Hepatocyte (in vitro differentiated cells): ENCODE results near the gene KDM4D. TPM values are rescaled to one million over a fixed set of nuclear protein-coding genes. Genes with fewer than 3 reads are reported as not detected.

Source experiments
- DNase-seq: peaks from one replicate; pipeline ENCODE4 v3.0.0-alpha.2; 2016; ENCODE audit warnings: low spot score
- H2AFZ ChIP-seq: fragments of 200-600 bp; sonication (generic); 2 replicates; pipeline ENCODE4 v1.6.0; 2016; ENCODE audit warnings: antibody characterized with exemption, mild to moderate bottlenecking
- H3K27ac ChIP-seq: fragments of 200-600 bp; sonication (generic); 2 replicates; pipeline ENCODE4 v1.5.1; 2016; ENCODE audit warnings: mild to moderate bottlenecking
- H3K27me3 ChIP-seq: fragments of 200-600 bp; sonication (generic); 2 replicates; pipeline ENCODE4 v1.6.1; 2016
- H3K36me3 ChIP-seq: fragments of 200-600 bp; sonication (generic); replicated peaks from 2 replicates; pipeline ENCODE4 v1.5.1; 2016; ENCODE audit warnings: low read depth; ENCODE audit not compliant: insufficient read depth
- H3K4me1 ChIP-seq: fragments of 200-600 bp; sonication (generic); 2 replicates; pipeline ENCODE4 v1.5.1; 2016; ENCODE audit warnings: mild to moderate bottlenecking, moderate library complexity; ENCODE audit not compliant: insufficient read depth
- H3K4me2 ChIP-seq: fragments of 200-600 bp; sonication (generic); 2 replicates; pipeline ENCODE4 v1.6.0; 2016
- H3K4me3 ChIP-seq: fragments of 200-600 bp; sonication (generic); 2 replicates; pipeline ENCODE4 v1.5.1; 2016; ENCODE audit warnings: mild to moderate bottlenecking
- H3K79me2 ChIP-seq: fragments of 200-600 bp; sonication (generic); 2 replicates; pipeline ENCODE4 v1.6.0; 2017; ENCODE audit warnings: mild to moderate bottlenecking
- H3K9me2 ChIP-seq: fragments of 200-600 bp; sonication (generic); replicated peaks from 2 replicates; pipeline ENCODE4 v1.6.0; 2017; ENCODE audit warnings: mild to moderate bottlenecking; ENCODE audit not compliant: insufficient read depth
- H3K9me3 ChIP-seq: fragments of 200-600 bp; sonication (generic); 2 replicates; pipeline ENCODE4 v1.5.1; 2016; ENCODE audit warnings: low read depth, mild to moderate bottlenecking
- H4K20me1 ChIP-seq: fragments of 200-600 bp; sonication (generic); 2 replicates; pipeline ENCODE4 v1.6.0; 2016; ENCODE audit warnings: mild to moderate bottlenecking; ENCODE audit not compliant: insufficient read depth, poor library complexity, severe bottlenecking
- EZH2 ChIP-seq: fragments of 200-600 bp; sonication (generic); IDR thresholded peaks from 2 replicates; pipeline ENCODE4 v1.6.1; 2016; ENCODE audit warnings: antibody characterized with exemption, mild to moderate bottlenecking, borderline replicate concordance
- EZH2phosphoT487 ChIP-seq: fragments of 200-600 bp; sonication (generic); IDR thresholded peaks from one replicate; pipeline ENCODE4 v1.6.1; 2018; ENCODE audit warnings: antibody characterized with exemption, mild to moderate bottlenecking, low read depth, moderate library complexity; ENCODE audit not compliant: unreplicated experiment, severe bottlenecking
- WGBS: methylation state at CpG from one replicate; pipeline ENCODE4 v1.1.6; 2016; ENCODE audit warnings: low lambda C conversion rate; ENCODE audit errors: missing lambda C conversion rate; 5-methylcytosine and 5-hydroxymethylcytosine counted together
- polyA plus RNA-seq: library from polyadenylated mRNA; unstranded; fragments of >200 nt; fragmentation: Nextera tagmentation; extraction: Ambion mirVana; gene quantifications from 2 replicates; pipeline ENCODE4 v1.2.1, GENCODE V29; 2016
- total RNA-seq: library from RNA; depleted of rRNA; stranded (reverse); fragments of >200 nt; gene quantifications from 2 replicates; pipeline ENCODE4 v1.2.3, GENCODE V29; 2014
- TF ChIP-seq, protein P1 (sequence below): fragments of 200-600 bp; sonication (generic); IDR thresholded peaks from 2 replicates; pipeline ENCODE4 v1.5.1; 2016; ENCODE audit warnings: antibody characterized with exemption, mild to moderate bottlenecking; ENCODE audit not compliant: poor library complexity

KDM4D gene
- total and polyA plus RNA-seq, 2 experiments from 2014 or later, result 0.46 to 0.80 TPM

DNA sequence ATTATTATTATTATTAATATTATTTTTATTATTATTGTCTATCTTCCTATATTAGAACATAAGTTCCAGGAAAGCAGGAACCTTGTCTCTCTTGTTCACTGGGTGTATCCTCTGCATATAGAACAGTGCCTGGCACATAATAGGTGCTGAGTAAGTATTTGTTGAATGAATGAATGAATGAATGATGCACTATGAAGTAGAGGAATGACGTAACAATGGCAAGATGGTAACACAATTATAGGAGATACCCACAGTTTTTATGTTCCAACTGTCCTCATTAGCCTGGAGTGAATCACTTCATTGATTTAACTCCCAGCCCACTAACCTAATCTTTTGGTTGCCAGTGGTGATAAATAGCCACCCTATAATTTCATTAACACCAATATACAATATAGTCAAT, 2.1 kb downstream of the KDM4D start:
- H3K36me3 ChIP-seq, result no peaks in the 10 kb centered on the region
- H3K9me2 ChIP-seq, result no peaks in the 10 kb centered on the region
- H3K4me2 ChIP-seq, result no peak overlapping the region
- no peak overlapping the region for H3K27ac ChIP-seq
- no peak overlapping the region for H3K4me3 ChIP-seq
- no peaks in the 10 kb centered on the region for H3K27me3 ChIP-seq
- no peak for DNase-seq
- TF ChIP-seq EZH2phosphoT487, result no peak
- TF ChIP-seq EZH2, result no peak
- H2AFZ ChIP-seq, result no peak overlapping the region
- no peaks in the 10 kb centered on the region for H4K20me1 ChIP-seq
- no peaks in the 10 kb centered on the region for H3K9me3 ChIP-seq
- 97% methylated on average over 1 of the region's 1 CpG for WGBS
- H3K79me2 ChIP-seq, result peaks cover 20% of the 10 kb centered on the region
- peaks cover 12% of the 10 kb centered on the region for H3K4me1 ChIP-seq

DNA sequence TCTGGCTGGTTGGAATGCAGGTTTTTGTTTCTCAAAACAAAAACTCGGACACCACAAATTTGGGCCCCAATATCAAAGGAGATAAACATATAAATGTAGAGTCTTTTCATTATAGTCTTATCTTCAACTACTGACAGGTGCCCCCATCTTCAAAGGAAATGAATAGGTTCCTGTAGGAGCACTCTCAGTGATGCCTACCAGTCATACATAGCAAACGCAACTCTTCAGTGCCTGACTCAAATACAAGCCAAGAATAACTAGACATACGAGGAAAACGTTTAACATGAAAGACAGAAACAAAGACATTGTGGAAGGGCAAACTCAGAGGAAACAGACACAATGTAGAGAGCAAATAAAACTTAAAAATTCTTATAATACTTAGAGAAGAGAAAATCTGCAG, 13.9 kb downstream of the KDM4D start:
- WGBS, result 78% methylated on average over 4 of the region's 4 CpGs
- Histone ChIP-seq H3K4me1 (no peaks in the 10 kb centered on the region), H3K9me2 (no peaks in the 10 kb centered on the region), H3K4me2 (no peak overlapping the region), H2AFZ (no peak overlapping the region), H3K27me3 (peaks cover 13% of the 10 kb centered on the region), H4K20me1 (no peaks in the 10 kb centered on the region), H3K9me3 (no peaks in the 10 kb centered on the region), H3K27ac (no peak overlapping the region), H3K79me2 (no peaks in the 10 kb centered on the region), H3K36me3 (no peaks in the 10 kb centered on the region), H3K4me3 (no peak overlapping the region)
- TF ChIP-seq EZH2 (no peak), EZH2phosphoT487 (no peak)
- TF ChIP-seq, protein P1, sequence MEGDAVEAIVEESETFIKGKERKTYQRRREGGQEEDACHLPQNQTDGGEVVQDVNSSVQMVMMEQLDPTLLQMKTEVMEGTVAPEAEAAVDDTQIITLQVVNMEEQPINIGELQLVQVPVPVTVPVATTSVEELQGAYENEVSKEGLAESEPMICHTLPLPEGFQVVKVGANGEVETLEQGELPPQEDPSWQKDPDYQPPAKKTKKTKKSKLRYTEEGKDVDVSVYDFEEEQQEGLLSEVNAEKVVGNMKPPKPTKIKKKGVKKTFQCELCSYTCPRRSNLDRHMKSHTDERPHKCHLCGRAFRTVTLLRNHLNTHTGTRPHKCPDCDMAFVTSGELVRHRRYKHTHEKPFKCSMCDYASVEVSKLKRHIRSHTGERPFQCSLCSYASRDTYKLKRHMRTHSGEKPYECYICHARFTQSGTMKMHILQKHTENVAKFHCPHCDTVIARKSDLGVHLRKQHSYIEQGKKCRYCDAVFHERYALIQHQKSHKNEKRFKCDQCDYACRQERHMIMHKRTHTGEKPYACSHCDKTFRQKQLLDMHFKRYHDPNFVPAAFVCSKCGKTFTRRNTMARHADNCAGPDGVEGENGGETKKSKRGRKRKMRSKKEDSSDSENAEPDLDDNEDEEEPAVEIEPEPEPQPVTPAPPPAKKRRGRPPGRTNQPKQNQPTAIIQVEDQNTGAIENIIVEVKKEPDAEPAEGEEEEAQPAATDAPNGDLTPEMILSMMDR, result no peak
- no peak for DNase-seq

DNA sequence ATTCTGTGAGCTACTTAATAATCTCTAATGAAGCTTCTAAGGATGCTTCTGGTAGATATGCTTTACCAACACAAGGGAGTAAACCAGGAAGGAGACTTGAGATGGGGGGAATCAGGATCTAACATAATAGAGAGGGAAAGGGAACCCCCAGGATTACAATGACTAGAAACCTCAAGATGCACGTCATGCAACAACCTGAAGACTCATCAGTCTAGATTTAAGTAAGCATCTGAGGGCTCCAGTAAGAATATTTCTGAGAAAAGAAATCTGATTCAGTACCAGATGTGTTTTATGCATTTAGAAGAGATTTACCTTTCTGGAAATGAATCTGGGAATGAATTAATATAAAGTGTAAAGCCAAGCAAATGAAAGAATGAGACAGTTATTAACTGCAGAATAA, 15.2 kb downstream of the KDM4D start:
- H3K79me2 ChIP-seq, result no peaks in the 10 kb centered on the region
- H3K4me2 ChIP-seq, result no peak overlapping the region
- H3K36me3 ChIP-seq, result no peaks in the 10 kb centered on the region
- no peaks in the 10 kb centered on the region for H3K9me2 ChIP-seq
- no peaks in the 10 kb centered on the region for H4K20me1 ChIP-seq
- 72% methylated on average over 1 of the region's 1 CpG for WGBS
- peaks cover 13% of the 10 kb centered on the region for H3K27me3 ChIP-seq
- H2AFZ ChIP-seq, result no peak overlapping the region
- no peak overlapping the region for H3K4me3 ChIP-seq
- no peak for DNase-seq
- no peak overlapping the region for H3K27ac ChIP-seq
- H3K4me1 ChIP-seq, result no peaks in the 10 kb centered on the region
- TF ChIP-seq EZH2 (no peak), EZH2phosphoT487 (no peak)
- TF ChIP-seq, protein P1, result no peak
- H3K9me3 ChIP-seq, result no peaks in the 10 kb centered on the region

DNA sequence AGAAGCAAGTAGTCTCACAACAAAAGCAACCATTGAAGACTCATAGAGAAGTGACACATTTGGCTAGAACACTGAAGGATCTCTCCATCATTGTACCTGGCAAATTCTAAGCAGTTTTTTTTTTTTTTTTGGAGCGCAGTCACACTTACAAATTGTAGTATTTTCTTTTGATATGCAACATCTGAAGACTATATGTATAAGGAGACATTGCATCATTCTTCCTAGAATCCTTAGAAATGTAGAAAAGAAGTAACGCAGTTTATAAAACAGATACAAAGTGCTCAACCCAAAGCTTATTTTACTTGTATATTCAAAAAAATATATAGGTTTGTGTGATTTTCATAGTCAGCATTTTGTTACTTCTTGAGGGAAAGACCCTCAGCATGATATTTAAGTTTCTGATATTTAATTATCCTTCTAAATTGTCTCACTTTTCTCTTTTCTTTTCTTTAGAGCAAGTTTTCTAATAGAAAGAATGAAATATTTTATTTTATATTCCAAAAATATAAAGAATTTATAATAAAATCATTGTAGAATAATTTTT, 20.0 kb downstream of the KDM4D start:
- DNase-seq, result no peak
- Histone ChIP-seq H3K9me2 (no peaks in the 10 kb centered on the region), H3K79me2 (no peaks in the 10 kb centered on the region), H2AFZ (no peak overlapping the region), H3K4me2 (no peak overlapping the region), H3K9me3 (no peaks in the 10 kb centered on the region), H3K4me3 (no peak overlapping the region), H3K4me1 (no peaks in the 10 kb centered on the region), H3K36me3 (no peaks in the 10 kb centered on the region), H3K27me3 (peaks cover 13% of the 10 kb centered on the region), H4K20me1 (no peaks in the 10 kb centered on the region), H3K27ac (no peak overlapping the region)
- 91% methylated on average over 2 of the region's 2 CpGs for WGBS
- no peak for TF ChIP-seq EZH2
- TF ChIP-seq, protein P1, result no peak
- no peak for TF ChIP-seq EZH2phosphoT487
